ENCODE data around the gene NNAT.

- TF ChIP-seq CTCF (IDR thresholded peaks at IDR 0.05 in 8 of 11, conservative IDR thresholded peaks at IDR 0.05 in 3 of 11) (no peak), POLR2AphosphoS5 (IDR thresholded peaks at IDR 0.05) (no peak)
Observed at GRCh38 chr20:37529968-37530600, 9.0 kb downstream of the NNAT start.

All from spleen (tissue), 7 donors.